Tibial nerve (tissue), 4 donors: ENCODE results near the gene OR11G2. TPM values are rescaled to one million over a fixed set of nuclear protein-coding genes. Genes with fewer than 3 reads are reported as not detected.
"Not testable (repeated sequence)": the region's sequence is repeated elsewhere in the genome, so short reads cannot be mapped to it uniquely, and the experiment has no call there.

Source experiments
- DNase-seq, 2 donors: peaks; one replicate each; pipeline ENCODE4 v3.0.0-alpha.2; 2019; ENCODE audit warnings: low spot score in 2 of 2
- H3K27ac ChIP-seq, 4 donors: fragments of 200-600 bp; sonication (generic) in 3 of 4; one replicate each; pipeline ENCODE4 v1.5.1; 2017 to 2019; ENCODE audit warnings: mild to moderate bottlenecking in 1 of 4
- H3K27me3 ChIP-seq, 2 donors: fragments of 200-600 bp; sonication (generic) in 1 of 2; one replicate each; pipeline versions ENCODE4 v1.5.1 to v1.6.0; 2017 to 2019
- H3K36me3 ChIP-seq, 3 donors: fragments of 200-600 bp; sonication (generic); one replicate each; pipeline ENCODE4 v1.5.1; 2018 to 2019
- H3K4me1 ChIP-seq, 4 donors: fragments of 200-600 bp; sonication (generic) in 3 of 4; one replicate each; pipeline ENCODE4 v1.5.1; 2017 to 2019
- H3K4me3 ChIP-seq, 4 donors: fragments of 200-600 bp; sonication (generic) in 3 of 4; one replicate each; pipeline ENCODE4 v1.5.1; 2017 to 2019; ENCODE audit warnings: mild to moderate bottlenecking in 1 of 4, moderate library complexity in 1 of 4
- H3K9me3 ChIP-seq, 4 donors: fragments of 200-600 bp; sonication (generic) in 3 of 4; one replicate each; pipeline ENCODE4 v1.5.1; 2017 to 2019
- CTCF ChIP-seq, 5 experiments: fragments of 200-600 bp in 3 of 5; fragments of 450-650 bp in 2 of 5; sonication (generic) in 3 of 5; IDR thresholded peaks; one replicate each; pipeline ENCODE4 v1.5.1; 2016 to 2019; ENCODE audit warnings: antibody characterized with exemption in 5 of 5, mild to moderate bottlenecking in 3 of 5, moderate library complexity in 2 of 5
- EP300 ChIP-seq, 2 donors: sonication (generic); formaldehyde crosslinking; IDR thresholded peaks; one replicate each; pipeline ENCODE4 v1.6.1; 2017; ENCODE audit warnings: antibody characterized with exemption in 2 of 2, mild to moderate bottlenecking in 1 of 2
- POLR2A ChIP-seq, 2 donors: fragments of 450-650 bp; IDR thresholded peaks; one replicate each; pipeline ENCODE4 v1.6.1; 2017; ENCODE audit warnings: antibody characterized with exemption in 2 of 2, mild to moderate bottlenecking in 2 of 2, moderate library complexity in 2 of 2
- WGBS, 2 donors: methylation state at CpG; one replicate each; pipeline ENCODE4 v1.1.5; 2018; 5-methylcytosine and 5-hydroxymethylcytosine counted together
- small RNA-seq: library from RNA; depleted of rRNA; stranded (forward); fragments of <200 nt; gene quantifications from one replicate; pipeline ENCODE3, GENCODE V24; 2016
- total RNA-seq, 4 donors: library from RNA; depleted of rRNA; stranded (reverse); fragments of >200 nt; gene quantifications; one replicate each; pipeline ENCODE4 v1.1.0, GENCODE V29; 2016

Gene OR11G2
- total RNA-seq, 4 donors from 2014 or later, result not detected

GRCh38 chr14:20223410-20223809 is 32.7 kb downstream of the OR11G2 start, which contains the start of gene OR11H6:
Gene OR11H6 (plus strand): TSS chr14:20223710. CDS start chr14:20223710, 0 bp downstream.
- no peak within 1 kb of the TSS for H3K27ac ChIP-seq
- TF ChIP-seq POLR2A (IDR thresholded peaks at IDR 0.05) (no peak), EP300 (IDR thresholded peaks at IDR 0.05) (no peak), CTCF (IDR thresholded peaks at IDR 0.05) (no peak)
- WGBS, 2 donors, result 24 to 49% methylated on average over 2 of the region's 2 CpGs
- DNase-seq, result no peak
- H3K36me3 ChIP-seq, result no peaks in the 10 kb centered on the region
- no peaks in the 10 kb centered on the region for H3K9me3 ChIP-seq
- H3K4me3 ChIP-seq, result no peak within 1 kb of the TSS
- H3K27me3 ChIP-seq, result no peaks in the 10 kb centered on the region
- H3K4me1 ChIP-seq, result no peaks in the 10 kb centered on the region

- Histone ChIP-seq H3K27me3 (no peaks in the 10 kb centered on the region), H3K36me3 (no peaks in the 10 kb centered on the region), H3K4me1 (no peaks in the 10 kb centered on the region), H3K4me3 (no peak within 1 kb of the TSS), H3K27ac (no peak within 1 kb of the TSS), H3K9me3 (peaks cover 0 to 23% (median 0%) of the 10 kb centered on the region in 4 donors)
- no peak for DNase-seq
- no peak for TF ChIP-seq POLR2A (IDR thresholded peaks at IDR 0.05)
- no peak for TF ChIP-seq CTCF (IDR thresholded peaks at IDR 0.05)
- no peak for TF ChIP-seq EP300 (IDR thresholded peaks at IDR 0.05)
- 77 to 90% methylated on average over 1 of the region's 1 CpG for WGBS, 2 donors
Observed at GRCh38 chr14:20228681-20229080, 38.0 kb downstream of the OR11G2 start, which contains the start of gene OR11H7. Gene OR11H7 (plus strand): TSS chr14:20228981.

GRCh38 chr14:20235415-20235814 is 44.7 kb downstream of the OR11G2 start:
- not testable (repeated sequence) for H3K4me1 ChIP-seq, DNase-seq, H3K4me3 ChIP-seq, H3K36me3 ChIP-seq, H3K27ac ChIP-seq, H3K27me3 ChIP-seq, H3K9me3 ChIP-seq
- WGBS, 2 donors, result 84 to 94% methylated on average over 3 to 4 of the region's 4 CpGs

GRCh38 chr14:20247646-20248246 is 57.0 kb downstream of the OR11G2 start:
- H3K4me1 ChIP-seq, result no peaks in the 10 kb centered on the region
- WGBS, 2 donors, result 67% methylated on average over 3 of the region's 3 CpGs
- H3K4me3 ChIP-seq, result no peak overlapping the region
- peaks cover 0 to 26% (median 3%) of the 10 kb centered on the region in 4 donors for H3K9me3 ChIP-seq
- no peaks in the 10 kb centered on the region for H3K27me3 ChIP-seq
- no peaks in the 10 kb centered on the region for H3K36me3 ChIP-seq
- DNase-seq, result no peak
- no peak overlapping the region for H3K27ac ChIP-seq
- TF ChIP-seq POLR2A (IDR thresholded peaks at IDR 0.05) (no peak), EP300 (IDR thresholded peaks at IDR 0.05) (no peak), CTCF (IDR thresholded peaks at IDR 0.05) (no peak)

Small RNA genes lying within 50 kb of the gene (small RNA-seq; reads per million reads assigned to genes)
- not detected for gene GTF2IP22

Other genes starting within 250 kb of the OR11G2 start
- gene OR4K15, start 215.3 kb upstream of the OR11G2 start, total RNA-seq, result not detected
- gene OR4Q2, start 188.7 kb upstream of the OR11G2 start, total RNA-seq, result not detected
- gene OR4K14, start 171.6 kb upstream of the OR11G2 start, total RNA-seq, result not detected
- not detected for gene OR4K13, start 154.9 kb upstream of the OR11G2 start, total RNA-seq
- not detected for gene OR4L1, start 130.9 kb upstream of the OR11G2 start, total RNA-seq
- not detected for gene OR4K17, start 80.2 kb upstream of the OR11G2 start, total RNA-seq
- not detected for gene OR4N5, start 52.1 kb upstream of the OR11G2 start, total RNA-seq
- gene OR11H6, start 32.8 kb downstream of the OR11G2 start, total RNA-seq, result not detected
- gene OR11H7, start 38.1 kb downstream of the OR11G2 start, total RNA-seq, result not detected
- gene OR11H4, start 48.4 kb downstream of the OR11G2 start, total RNA-seq, result not detected
- gene TTC5, start 115.1 kb downstream of the OR11G2 start, total RNA-seq, result 10 to 100 TPM in 3 of 4 donors, 1 to 10 TPM in 1; 8.1 to 12.8 (median 10.7) TPM
- gene CCNB1IP1, start 142.4 kb downstream of the OR11G2 start, total RNA-seq, result 10 to 100 TPM; 46.5 to 68.4 (median 49.9) TPM
- 10 to 100 TPM; 12.2 to 17.7 (median 15.6) TPM for gene PARP2, start 152.7 kb downstream of the OR11G2 start, total RNA-seq
- 10 to 100 TPM; 30.3 to 50.0 (median 36.0) TPM for gene TEP1, start 222.6 kb downstream of the OR11G2 start, total RNA-seq
- 1 to 10 TPM; 1.2 to 4.5 (median 1.8) TPM for gene KLHL33, start 245.3 kb downstream of the OR11G2 start, total RNA-seq